ENCODE results near the gene NCKAP5.

The NCKAP5 gene

DNA sequence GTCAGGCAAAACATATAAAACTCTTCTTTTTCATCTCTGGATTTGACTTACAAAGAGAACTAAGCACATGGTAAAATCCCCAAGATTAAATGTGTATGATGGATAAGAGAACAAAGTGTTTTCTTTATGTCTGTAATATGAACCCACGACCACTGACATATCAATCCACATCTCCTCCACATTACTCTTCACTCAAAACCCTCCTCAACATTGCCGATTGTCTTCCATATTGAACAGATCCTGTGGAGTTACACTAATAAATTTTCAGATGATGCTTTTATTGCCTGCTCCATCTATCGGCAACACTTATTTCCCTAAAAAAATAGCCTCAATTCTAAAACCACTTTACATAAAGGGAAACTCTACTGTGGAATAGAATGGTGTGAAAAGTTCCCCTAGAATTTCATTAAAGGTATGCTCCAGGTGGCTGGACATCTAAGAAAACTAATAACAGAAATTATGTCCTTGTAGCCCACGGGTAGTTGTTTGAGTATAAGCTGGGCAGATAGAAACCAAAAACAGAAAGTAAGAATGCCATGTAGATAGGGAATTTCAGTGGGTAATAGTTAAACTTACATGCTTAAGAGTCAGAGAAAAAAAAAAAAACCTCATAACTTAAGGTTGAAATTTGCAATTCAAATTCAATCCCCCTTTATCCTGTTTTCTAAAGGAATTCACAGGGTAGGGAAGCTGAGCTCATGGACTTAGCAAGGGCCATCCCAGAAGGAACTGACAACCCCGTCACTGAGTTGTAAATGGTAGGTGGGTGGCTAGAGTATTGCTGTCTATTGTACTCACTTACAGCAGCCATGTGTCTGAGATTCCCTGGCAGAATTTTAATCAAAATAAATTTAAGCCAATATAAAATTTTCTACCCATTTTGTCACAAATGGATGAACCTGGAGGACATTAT lies 592.8 kb downstream of the NCKAP5 start:
- no peak for DNase-seq (ENCODE audit: extremely low read depth in 1 of 2, low read depth in 1 of 2)

GRCh38 chr2:132974467-132975095 lies 593.7 kb downstream of the NCKAP5 start:
- no peak for DNase-seq (ENCODE audit: extremely low read depth in 1 of 2, low read depth in 1 of 2)

- no peak for DNase-seq (ENCODE audit: extremely low read depth in 1 of 2, low read depth in 1 of 2)
These were observed 596.8 kb downstream of the NCKAP5 start for GRCh38 chr2:132971310-132972061.

DNA sequence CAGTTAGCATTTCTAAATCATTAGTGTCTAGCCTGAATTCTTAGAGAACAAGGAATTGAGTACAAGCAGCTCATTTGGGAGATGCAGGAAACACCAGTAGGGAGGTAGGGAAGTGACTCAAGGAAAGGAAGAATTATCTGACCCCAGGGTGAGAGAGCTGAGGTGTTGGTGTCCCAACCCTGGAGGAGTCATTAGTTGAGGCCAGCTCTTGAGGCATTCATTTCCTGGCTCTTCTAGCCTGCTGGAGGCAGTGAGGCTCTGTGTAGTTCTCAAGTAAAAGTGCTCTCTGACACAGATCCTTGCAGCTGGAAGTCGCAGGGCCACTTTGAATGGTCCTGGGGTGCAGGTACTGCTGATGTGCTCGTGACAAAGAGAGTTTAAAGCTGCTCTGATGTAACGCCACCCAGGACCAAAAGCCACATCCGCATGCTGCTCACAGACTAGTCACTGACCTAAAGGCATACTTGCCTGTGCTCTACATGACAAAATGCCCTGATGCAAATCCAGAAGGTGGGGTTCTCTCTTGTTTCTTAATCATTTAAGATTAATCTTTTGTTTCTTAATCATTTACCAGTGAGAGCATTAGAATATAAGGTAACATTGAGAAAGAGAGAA lies 598.8 kb downstream of the NCKAP5 start:
- DNase-seq (ENCODE audit: extremely low read depth in 1 of 2, low read depth in 1 of 2) = no peak

DNA sequence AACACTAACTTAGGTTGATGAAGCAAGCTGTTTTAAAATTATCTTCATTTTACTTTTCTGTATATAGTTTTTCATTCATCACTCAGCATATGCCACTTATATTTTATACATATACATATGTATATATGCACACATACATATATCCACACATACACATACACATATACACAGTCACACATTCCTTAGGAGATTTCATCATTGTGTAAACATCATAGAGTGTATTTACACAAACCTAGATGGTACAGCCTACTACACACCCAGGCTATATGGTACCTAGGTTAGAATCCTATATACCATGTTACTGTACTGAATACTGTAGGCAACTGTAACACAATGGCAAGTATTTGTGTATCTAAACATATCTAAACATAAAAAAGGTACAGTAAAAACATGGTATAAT lies 602.8 kb downstream of the NCKAP5 start:
- no peak for DNase-seq (ENCODE audit: extremely low read depth in 1 of 2, low read depth in 1 of 2)

DNA sequence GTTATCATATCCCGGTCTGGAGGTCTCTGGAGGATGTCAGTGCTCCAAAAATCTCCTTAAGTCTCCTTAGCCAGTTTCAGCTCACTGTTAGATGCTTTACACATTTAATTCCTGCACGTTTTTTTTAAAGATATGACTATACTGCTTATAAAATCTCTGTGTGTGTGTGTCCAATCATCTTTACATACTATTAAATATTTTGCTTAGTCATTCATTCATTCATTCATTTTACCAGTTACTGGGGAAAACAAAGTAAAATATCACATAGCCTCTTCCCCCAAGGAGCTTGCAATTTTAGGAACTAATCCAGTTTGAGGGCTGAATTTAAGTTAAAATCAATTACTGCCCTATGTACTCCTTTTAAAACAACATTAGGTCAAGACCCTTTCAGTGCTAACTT lies 605.1 kb downstream of the NCKAP5 start:
- DNase-seq (ENCODE audit: extremely low read depth in 1 of 2, low read depth in 1 of 2) = no peak

DNA sequence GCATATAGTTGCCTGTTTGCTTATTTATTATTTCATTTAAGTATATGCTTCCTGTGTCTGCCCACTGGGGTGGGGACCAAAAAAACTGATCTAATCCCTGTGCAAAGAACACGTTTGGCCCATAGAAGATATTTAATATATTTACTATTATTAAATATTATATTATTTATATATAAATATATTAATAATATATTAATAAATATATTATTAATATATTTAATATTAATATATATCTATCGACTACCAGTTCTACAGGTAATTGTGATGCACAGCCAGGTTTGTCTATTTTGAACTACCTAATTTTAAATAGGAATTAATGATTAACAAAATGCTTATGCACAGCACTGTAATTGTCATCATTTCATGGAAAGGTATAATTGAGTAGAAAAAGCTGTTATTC lies 609.4 kb downstream of the NCKAP5 start:
- no peak for DNase-seq (ENCODE audit: extremely low read depth in 1 of 2, low read depth in 1 of 2)

- DNase-seq (ENCODE audit: extremely low read depth in 1 of 2, low read depth in 1 of 2) = no peak
These were observed 612.2 kb downstream of the NCKAP5 start for GRCh38 chr2:132955871-132956615.

GRCh38 chr2:132953771-132954170 lies 614.5 kb downstream of the NCKAP5 start:
- no peak for DNase-seq (ENCODE audit: extremely low read depth in 1 of 2, low read depth in 1 of 2)

GRCh38 chr2:132951008-132951714 lies 617.1 kb downstream of the NCKAP5 start:
- no peak for DNase-seq (ENCODE audit: extremely low read depth in 1 of 2, low read depth in 1 of 2)

DNA sequence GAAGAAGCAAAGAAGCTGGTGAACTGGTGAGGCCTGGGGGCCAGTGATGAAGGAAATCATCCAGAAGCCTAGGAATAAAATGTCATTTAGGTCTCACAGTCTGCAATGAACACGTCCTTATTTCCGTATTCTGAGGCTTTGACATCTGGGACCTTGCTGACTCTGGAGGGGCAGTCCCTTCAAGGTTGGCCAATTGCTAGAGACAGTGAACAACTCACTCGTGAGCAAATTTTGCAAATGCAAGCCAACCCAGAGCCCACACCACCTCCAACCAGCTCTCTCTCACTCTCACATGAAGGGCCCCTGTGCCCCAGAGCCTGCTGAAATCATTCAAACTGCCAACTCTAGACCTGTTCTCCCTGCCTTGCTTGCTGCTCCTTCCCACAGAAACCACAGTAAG lies 619.2 kb downstream of the NCKAP5 start:
- no peak for DNase-seq (ENCODE audit: extremely low read depth in 1 of 2, low read depth in 1 of 2)

- DNase-seq (ENCODE audit: extremely low read depth in 1 of 2, low read depth in 1 of 2) = no peak
These were observed 620.1 kb downstream of the NCKAP5 start for GRCh38 chr2:132948211-132948610.

DNA sequence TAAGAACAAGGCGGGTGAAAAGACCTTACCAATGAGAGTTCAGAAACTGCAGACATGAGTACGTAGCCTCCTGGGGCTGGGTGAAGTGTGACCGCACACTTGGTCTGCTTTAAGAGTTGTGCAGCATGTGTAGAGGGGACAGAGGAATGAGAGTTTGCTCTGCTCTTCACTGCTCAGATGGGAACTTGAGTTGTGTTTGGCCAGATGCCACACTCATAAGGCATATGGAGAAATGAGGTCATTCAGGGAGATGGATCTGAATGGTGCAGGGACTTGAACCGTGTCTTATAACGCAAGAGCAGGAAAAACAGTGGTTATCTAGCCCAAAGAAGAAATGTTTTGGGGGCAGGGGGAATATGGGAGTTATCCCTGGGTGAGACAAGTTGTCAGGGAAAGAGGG lies 624.4 kb downstream of the NCKAP5 start:
- DNase-seq (ENCODE audit: extremely low read depth in 1 of 2, low read depth in 1 of 2) = no peak

- no peak for DNase-seq (ENCODE audit: extremely low read depth in 1 of 2, low read depth in 1 of 2)
These were observed 626.8 kb downstream of the NCKAP5 start for GRCh38 chr2:132941296-132942020.

GRCh38 chr2:132937629-132938028 lies 630.6 kb downstream of the NCKAP5 start:
- DNase-seq (ENCODE audit: extremely low read depth in 1 of 2, low read depth in 1 of 2) = no peak

DNA sequence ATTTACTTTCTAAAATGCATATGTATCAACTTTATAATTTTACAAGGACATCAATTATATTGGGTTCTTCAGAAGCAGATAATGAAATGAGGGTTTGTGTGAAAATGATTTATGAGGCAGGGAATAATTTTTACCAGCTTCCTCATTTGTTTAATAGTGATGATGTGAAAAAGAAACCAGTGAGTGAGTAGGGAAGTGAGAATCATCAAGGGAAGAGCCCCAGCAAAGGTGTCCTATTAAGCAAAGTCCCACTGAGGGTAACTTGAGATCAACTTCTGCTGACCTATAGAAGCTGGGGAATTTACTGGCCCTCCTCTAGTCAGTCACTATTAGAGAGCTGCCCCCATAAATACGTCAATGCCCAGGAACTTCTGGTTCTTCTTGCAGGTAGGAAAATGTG lies 631.5 kb downstream of the NCKAP5 start:
- no peak for DNase-seq (ENCODE audit: extremely low read depth in 1 of 2, low read depth in 1 of 2)

DNA sequence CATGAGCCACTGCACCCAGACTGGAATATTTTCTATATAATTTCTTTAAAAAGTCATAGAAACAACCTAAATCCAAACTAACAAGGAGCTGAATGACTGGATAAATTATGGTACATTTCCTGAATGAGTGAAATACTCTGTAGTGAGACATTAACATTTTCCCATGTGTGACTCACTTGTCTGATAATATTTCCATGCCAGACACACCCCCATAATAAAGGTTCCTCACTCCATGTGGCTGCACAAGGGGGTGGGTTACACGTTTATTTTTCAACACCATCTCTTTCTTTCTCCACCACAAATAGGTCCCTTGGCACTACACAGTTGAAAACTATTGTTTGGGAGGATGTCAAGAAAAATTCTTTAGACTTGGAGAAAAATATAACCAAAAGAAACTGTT lies 632.0 kb downstream of the NCKAP5 start:
- no peak for DNase-seq (ENCODE audit: extremely low read depth in 1 of 2, low read depth in 1 of 2)

DNA sequence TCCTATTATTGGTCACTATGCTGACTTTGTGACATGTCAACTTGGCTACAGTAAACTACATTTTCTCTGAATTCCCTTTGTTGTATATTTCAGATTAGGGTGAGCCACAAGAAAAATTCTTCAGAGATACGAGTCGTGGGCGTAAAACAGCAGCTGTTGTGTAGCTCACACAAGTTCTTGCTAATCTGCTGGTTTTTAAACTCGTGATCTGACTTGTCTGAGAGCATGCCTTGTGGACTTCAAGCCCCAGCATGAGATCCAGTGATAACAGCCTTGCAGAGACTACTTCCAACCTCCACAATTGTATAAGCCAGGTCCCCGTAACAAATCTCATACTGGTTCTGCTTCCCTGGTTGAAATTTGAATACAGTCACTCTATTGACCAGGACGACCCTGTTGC lies 638.5 kb downstream of the NCKAP5 start:
- DNase-seq (ENCODE audit: extremely low read depth in 1 of 2, low read depth in 1 of 2) = no peak

- no peak for DNase-seq (ENCODE audit: extremely low read depth in 1 of 2, low read depth in 1 of 2)
These were observed 644.5 kb downstream of the NCKAP5 start for GRCh38 chr2:132923787-132924186.
